HEK293 (cell line): ENCODE data around the gene GALNT8.

Experiments used
- CTCF ChIA-PET: fragments of 350-600 bp; formaldehyde crosslinking; extraction: SDS; loops from one replicate; lab custom pipeline; 2021; ENCODE audit warnings: antibody characterized with exemption; lab: Yijun Ruan, JAX
- POLR2A ChIA-PET: fragments of 300-600 bp; formaldehyde crosslinking; extraction: SDS; loops from one replicate; lab custom pipeline; 2020; ENCODE audit warnings: antibody characterized with exemption, inconsistent platforms; lab: Yijun Ruan, JAX
- H3K27ac ChIP-seq: fragments of 200-500 bp; sonication (Bioruptor generic); 2 replicates; pipeline ENCODE4 v1.5.1; 2014; ENCODE audit warnings: low read depth, low read length, control low read depth, inconsistent platforms; ENCODE audit errors: extremely low read depth
- H3K36me3 ChIP-seq, 2 experiments: fragments of 200-500 bp in 1 of 2; sonication (Bioruptor generic) in 1 of 2; 1 replicate in 1 of 2; 2 replicates in 1 of 2; pipeline ENCODE4 v1.5.1; 2014 to 2017; ENCODE audit warnings: inconsistent platforms in 2 of 2, low read length in 2 of 2; ENCODE audit not compliant: control insufficient read depth in 2 of 2, insufficient read depth in 1 of 2
- H3K4me1 ChIP-seq: fragments of 200-500 bp; sonication (Bioruptor generic); 2 replicates; pipeline ENCODE4 v1.5.1; 2014; ENCODE audit warnings: mild to moderate bottlenecking, low read length, inconsistent platforms; ENCODE audit not compliant: control insufficient read depth, insufficient read depth
- H3K4me3 ChIP-seq: 2 replicates; pipeline ENCODE4 v1.5.1; 2011; ENCODE audit warnings: low read depth, mild to moderate bottlenecking, control low read depth, low read length, moderate library complexity
- H3K9me3 ChIP-seq: fragments of 200-500 bp; sonication (Bioruptor generic); 2 replicates; pipeline ENCODE4 v1.5.1; 2014; ENCODE audit warnings: low read depth, low read length, inconsistent platforms; ENCODE audit not compliant: control insufficient read depth, insufficient read depth
- GFI1B ChIP-seq: fragments of 450-650 bp; formaldehyde crosslinking; IDR thresholded peaks from 2 replicates; pipeline ENCODE4 v1.5.1; 2016; ENCODE audit warnings: missing biosample characterization, missing genetic modification characterization
- GLIS1 ChIP-seq: fragments of 450-650 bp; formaldehyde crosslinking; IDR thresholded peaks from 2 replicates; pipeline ENCODE4 v1.5.1; 2016; ENCODE audit warnings: missing biosample characterization, missing genetic modification characterization
- HOXC10 ChIP-seq: sonication (generic); formaldehyde crosslinking; IDR thresholded peaks from 2 replicates; pipeline ENCODE4 v1.8.1; 2023; ENCODE audit warnings: mild to moderate bottlenecking, missing genetic modification reagents
- KLF1 ChIP-seq: fragments of 450-650 bp; formaldehyde crosslinking; IDR thresholded peaks from 2 replicates; pipeline ENCODE4 v1.5.1; 2016; ENCODE audit warnings: missing biosample characterization, missing genetic modification characterization
- MYNN ChIP-seq: fragments of 450-650 bp; formaldehyde crosslinking; IDR thresholded peaks from 2 replicates; pipeline ENCODE4 v1.5.1; 2016; ENCODE audit warnings: missing biosample characterization, missing genetic modification characterization, borderline replicate concordance
- SETDB1 ChIP-seq: IDR thresholded peaks from one replicate; pipeline ENCODE4 v1.6.1; 2017; ENCODE audit warnings: mild to moderate bottlenecking, low read length, moderate library complexity, mixed read lengths; ENCODE audit not compliant: insufficient read length
- ZBTB20 ChIP-seq: fragments of 450-650 bp; formaldehyde crosslinking; IDR thresholded peaks from 2 replicates; pipeline ENCODE4 v1.5.1; 2016; ENCODE audit warnings: missing biosample characterization, missing genetic modification characterization
- ZFP41 ChIP-seq: fragments of 450-650 bp; formaldehyde crosslinking; IDR thresholded peaks from 2 replicates; pipeline ENCODE4 v1.5.1; 2016; ENCODE audit warnings: missing biosample characterization, missing genetic modification characterization, borderline replicate concordance
- ZNF169 ChIP-seq: fragments of 450-650 bp; formaldehyde crosslinking; IDR thresholded peaks from 2 replicates; pipeline ENCODE4 v1.5.1; 2016; ENCODE audit warnings: missing biosample characterization, missing genetic modification characterization
- ZNF274 ChIP-seq, 2 experiments: fragments of 200-500 bp in 1 of 2; fragments of 450-650 bp in 1 of 2; sonication (Bioruptor generic) in 1 of 2; formaldehyde crosslinking in 1 of 2; IDR thresholded peaks; 2 replicates each; pipeline versions ENCODE4 v1.5.1 to v1.6.1; 2014 to 2016; ENCODE audit warnings: borderline replicate concordance in 1 of 2, inconsistent platforms in 1 of 2, low read length in 1 of 2, missing biosample characterization in 1 of 2, missing genetic modification characterization in 1 of 2
- ZNF610 ChIP-seq: fragments of 450-650 bp; formaldehyde crosslinking; IDR thresholded peaks from 2 replicates; pipeline ENCODE4 v1.5.1; 2016; ENCODE audit warnings: missing biosample characterization, missing genetic modification characterization, borderline replicate concordance
- ZNF626 ChIP-seq: fragments of 450-650 bp; sonication (Bioruptor Pico); formaldehyde crosslinking; IDR thresholded peaks from 2 replicates; pipeline ENCODE4 v1.5.1; 2018; ENCODE audit warnings: missing biosample characterization, missing genetic modification characterization, inconsistent platforms
- ZNF768 ChIP-seq: fragments of 450-650 bp; formaldehyde crosslinking; IDR thresholded peaks from 2 replicates; pipeline ENCODE4 v1.5.1; 2018; ENCODE audit warnings: missing biosample characterization, mild to moderate bottlenecking, missing genetic modification characterization
- ZSCAN30 ChIP-seq: fragments of 450-650 bp; IDR thresholded peaks from 2 replicates; pipeline ENCODE4 v1.5.1; 2018; ENCODE audit warnings: missing biosample characterization, mild to moderate bottlenecking, missing genetic modification characterization, moderate library complexity
- TF ChIP-seq, protein P1 (sequence below): fragments of 450-650 bp; formaldehyde crosslinking; IDR thresholded peaks from 2 replicates; pipeline ENCODE4 v1.5.1; 2016; ENCODE audit warnings: missing biosample characterization, missing genetic modification characterization
- TF ChIP-seq, protein P2 (sequence below): fragments of 450-650 bp; formaldehyde crosslinking; IDR thresholded peaks from 2 replicates; pipeline ENCODE4 v1.5.1; 2016; ENCODE audit warnings: missing biosample characterization, missing genetic modification characterization
- TF ChIP-seq, protein P3 (sequence below): fragments of 450-650 bp; formaldehyde crosslinking; IDR thresholded peaks from 2 replicates; pipeline ENCODE4 v1.5.1; 2017; ENCODE audit warnings: missing biosample characterization, missing genetic modification characterization
- TF ChIP-seq, protein P4 (sequence below): IDR thresholded peaks from 2 replicates; pipeline ENCODE4 v1.6.1; 2011; ENCODE audit warnings: mild to moderate bottlenecking, low read depth, low read length, borderline replicate concordance

The GALNT8 gene

GRCh38 chr12:4703676-4704075 is 16.5 kb upstream of the GALNT8 start (continued):
- TF ChIP-seq MYNN = no peak
- TF ChIP-seq, protein P1, sequence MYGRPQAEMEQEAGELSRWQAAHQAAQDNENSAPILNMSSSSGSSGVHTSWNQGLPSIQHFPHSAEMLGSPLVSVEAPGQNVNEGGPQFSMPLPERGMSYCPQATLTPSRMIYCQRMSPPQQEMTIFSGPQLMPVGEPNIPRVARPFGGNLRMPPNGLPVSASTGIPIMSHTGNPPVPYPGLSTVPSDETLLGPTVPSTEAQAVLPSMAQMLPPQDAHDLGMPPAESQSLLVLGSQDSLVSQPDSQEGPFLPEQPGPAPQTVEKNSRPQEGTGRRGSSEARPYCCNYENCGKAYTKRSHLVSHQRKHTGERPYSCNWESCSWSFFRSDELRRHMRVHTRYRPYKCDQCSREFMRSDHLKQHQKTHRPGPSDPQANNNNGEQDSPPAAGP (tag by site-specific recombination) = no peak
- TF ChIP-seq ZSCAN30 (tag by site-specific recombination) = no peak

- Histone ChIP-seq H3K9me3 (no peaks in the 10 kb centered on the region), H3K4me3 (no peak overlapping the region)
- no peak for TF ChIP-seq ZFP41 (tag by site-specific recombination)
- TF ChIP-seq, protein P2, sequence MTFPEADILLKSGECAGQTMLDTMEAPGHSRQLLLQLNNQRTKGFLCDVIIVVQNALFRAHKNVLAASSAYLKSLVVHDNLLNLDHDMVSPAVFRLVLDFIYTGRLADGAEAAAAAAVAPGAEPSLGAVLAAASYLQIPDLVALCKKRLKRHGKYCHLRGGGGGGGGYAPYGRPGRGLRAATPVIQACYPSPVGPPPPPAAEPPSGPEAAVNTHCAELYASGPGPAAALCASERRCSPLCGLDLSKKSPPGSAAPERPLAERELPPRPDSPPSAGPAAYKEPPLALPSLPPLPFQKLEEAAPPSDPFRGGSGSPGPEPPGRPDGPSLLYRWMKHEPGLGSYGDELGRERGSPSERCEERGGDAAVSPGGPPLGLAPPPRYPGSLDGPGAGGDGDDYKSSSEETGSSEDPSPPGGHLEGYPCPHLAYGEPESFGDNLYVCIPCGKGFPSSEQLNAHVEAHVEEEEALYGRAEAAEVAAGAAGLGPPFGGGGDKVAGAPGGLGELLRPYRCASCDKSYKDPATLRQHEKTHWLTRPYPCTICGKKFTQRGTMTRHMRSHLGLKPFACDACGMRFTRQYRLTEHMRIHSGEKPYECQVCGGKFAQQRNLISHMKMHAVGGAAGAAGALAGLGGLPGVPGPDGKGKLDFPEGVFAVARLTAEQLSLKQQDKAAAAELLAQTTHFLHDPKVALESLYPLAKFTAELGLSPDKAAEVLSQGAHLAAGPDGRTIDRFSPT (tag by site-specific recombination) = no peak
- no peak for TF ChIP-seq GFI1B (tag by site-specific recombination)
- TF ChIP-seq, all 188 proteins: peak for 0
- POLR2A ChIA-PET = no interaction called here
- Histone ChIP-seq H3K27ac (no peak overlapping the region), H3K4me1 (no peaks in the 10 kb centered on the region), H3K36me3 (no peaks in the 10 kb centered on the region)
- CTCF ChIA-PET = no interaction called here
Observed at GRCh38 chr12:4705824-4706223, 14.4 kb upstream of the GALNT8 start.

DNA sequence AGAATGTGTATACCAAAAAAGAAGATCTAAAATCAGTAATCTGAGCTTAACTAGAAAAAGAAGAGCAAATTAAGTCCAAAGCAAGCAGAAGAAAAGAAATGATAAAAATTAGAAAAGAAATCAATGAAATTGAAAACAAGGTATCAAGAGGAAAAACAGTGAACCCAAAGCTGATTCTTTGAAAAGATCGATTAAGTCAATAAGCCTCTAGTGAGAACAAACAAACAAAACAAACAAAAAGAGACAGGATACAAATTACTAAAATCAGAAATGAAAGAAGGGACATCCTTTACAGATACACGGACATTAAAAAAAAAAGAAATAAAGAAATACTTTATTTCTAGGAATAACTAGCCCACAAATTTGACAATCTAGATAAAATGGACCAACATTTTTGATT is 12.9 kb upstream of the GALNT8 start:
- CTCF ChIA-PET = interaction anchor here (0.6 kb wide), 1 partner anchor 324 kb away, joined by 3 read pairs; no protein-coding TSS in a partner anchor
- POLR2A ChIA-PET = no interaction called here
- Histone ChIP-seq H3K9me3 (no peaks in the 10 kb centered on the region), H3K27ac (no peak overlapping the region), H3K4me1 (no peaks in the 10 kb centered on the region), H3K36me3 (no peaks in the 10 kb centered on the region), H3K4me3 (no peak overlapping the region)
- TF ChIP-seq ZNF768 = no peak
- TF ChIP-seq ZNF610 (tag by site-specific recombination) = no peak
- TF ChIP-seq GLIS1 = no peak
- TF ChIP-seq ZBTB20 (tag by site-specific recombination) = no peak
- TF ChIP-seq ZNF169 = no peak
- no peak for TF ChIP-seq HOXC10 (CRISPR knock-in tag)
- TF ChIP-seq, protein P3, sequence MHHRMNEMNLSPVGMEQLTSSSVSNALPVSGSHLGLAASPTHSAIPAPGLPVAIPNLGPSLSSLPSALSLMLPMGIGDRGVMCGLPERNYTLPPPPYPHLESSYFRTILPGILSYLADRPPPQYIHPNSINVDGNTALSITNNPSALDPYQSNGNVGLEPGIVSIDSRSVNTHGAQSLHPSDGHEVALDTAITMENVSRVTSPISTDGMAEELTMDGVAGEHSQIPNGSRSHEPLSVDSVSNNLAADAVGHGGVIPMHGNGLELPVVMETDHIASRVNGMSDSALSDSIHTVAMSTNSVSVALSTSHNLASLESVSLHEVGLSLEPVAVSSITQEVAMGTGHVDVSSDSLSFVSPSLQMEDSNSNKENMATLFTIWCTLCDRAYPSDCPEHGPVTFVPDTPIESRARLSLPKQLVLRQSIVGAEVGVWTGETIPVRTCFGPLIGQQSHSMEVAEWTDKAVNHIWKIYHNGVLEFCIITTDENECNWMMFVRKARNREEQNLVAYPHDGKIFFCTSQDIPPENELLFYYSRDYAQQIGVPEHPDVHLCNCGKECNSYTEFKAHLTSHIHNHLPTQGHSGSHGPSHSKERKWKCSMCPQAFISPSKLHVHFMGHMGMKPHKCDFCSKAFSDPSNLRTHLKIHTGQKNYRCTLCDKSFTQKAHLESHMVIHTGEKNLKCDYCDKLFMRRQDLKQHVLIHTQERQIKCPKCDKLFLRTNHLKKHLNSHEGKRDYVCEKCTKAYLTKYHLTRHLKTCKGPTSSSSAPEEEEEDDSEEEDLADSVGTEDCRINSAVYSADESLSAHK (tag by site-specific recombination) = no peak
- TF ChIP-seq SETDB1 = no peak
- no peak for TF ChIP-seq ZNF626 (tag by site-specific recombination)
- no peak for TF ChIP-seq KLF1 (tag by site-specific recombination)
- TF ChIP-seq ZNF274 (IDR thresholded peaks at IDR 0.05; ENCODE audit: low read length) = no peak
- TF ChIP-seq ZNF274 (tag by site-specific recombination; IDR thresholded peaks at IDR 0.05; ENCODE audit: borderline replicate concordance) = no peak
- TF ChIP-seq, protein P4, sequence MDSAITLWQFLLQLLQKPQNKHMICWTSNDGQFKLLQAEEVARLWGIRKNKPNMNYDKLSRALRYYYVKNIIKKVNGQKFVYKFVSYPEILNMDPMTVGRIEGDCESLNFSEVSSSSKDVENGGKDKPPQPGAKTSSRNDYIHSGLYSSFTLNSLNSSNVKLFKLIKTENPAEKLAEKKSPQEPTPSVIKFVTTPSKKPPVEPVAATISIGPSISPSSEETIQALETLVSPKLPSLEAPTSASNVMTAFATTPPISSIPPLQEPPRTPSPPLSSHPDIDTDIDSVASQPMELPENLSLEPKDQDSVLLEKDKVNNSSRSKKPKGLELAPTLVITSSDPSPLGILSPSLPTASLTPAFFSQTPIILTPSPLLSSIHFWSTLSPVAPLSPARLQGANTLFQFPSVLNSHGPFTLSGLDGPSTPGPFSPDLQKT = no peak
